NCI-H748 (cell line): ENCODE results near the gene SMARCA1.

Source experiments
- DNase-seq: peaks from one replicate; lab custom pipeline; 2025; ENCODE audit not compliant: unreplicated experiment; lab: John Stamatoyannopoulos, UW

The SMARCA1 gene

GRCh38 chrX:129531132-129531531, 7.8 kb upstream of the SMARCA1 start:
- no peak for DNase-seq

- DNase-seq: no peak
Observed at GRCh38 chrX:129530410-129530809, 7.1 kb upstream of the SMARCA1 start.

- DNase-seq: peak; percentile 45
Observed at GRCh38 chrX:129529685-129530281, 6.5 kb upstream of the SMARCA1 start.

GRCh38 chrX:129525896-129526295, 2.6 kb upstream of the SMARCA1 start:
- no peak for DNase-seq

GRCh38 chrX:129525162-129525561, 1.9 kb upstream of the SMARCA1 start:
- DNase-seq: peak; percentile 7

- no peak for DNase-seq
Observed at GRCh38 chrX:129524250-129524850, 1.1 kb upstream of the SMARCA1 start.

GRCh38 chrX:129522184-129523078, 859 bp downstream of the SMARCA1 start:
- peak; percentile 72 for DNase-seq

GRCh38 chrX:129520151-129520550, 3.1 kb downstream of the SMARCA1 start:
- no peak for DNase-seq

- DNase-seq: no peak
Observed at GRCh38 chrX:129516402-129516801, 6.9 kb downstream of the SMARCA1 start.

- DNase-seq: no peak
Observed at GRCh38 chrX:129512409-129512808, 10.9 kb downstream of the SMARCA1 start.

GRCh38 chrX:129511689-129512088, 11.6 kb downstream of the SMARCA1 start:
- DNase-seq: no peak

- DNase-seq: no peak
Observed at GRCh38 chrX:129510331-129510730, 13.0 kb downstream of the SMARCA1 start.

GRCh38 chrX:129497146-129497843, 26.0 kb downstream of the SMARCA1 start:
- DNase-seq: no peak

GRCh38 chrX:129496625-129497024, 26.7 kb downstream of the SMARCA1 start:
- no peak for DNase-seq

GRCh38 chrX:129495900-129496299, 27.4 kb downstream of the SMARCA1 start:
- DNase-seq: no peak

- DNase-seq: no peak
Observed at GRCh38 chrX:129494887-129495286, 28.4 kb downstream of the SMARCA1 start.

GRCh38 chrX:129493643-129494042, 29.6 kb downstream of the SMARCA1 start:
- no peak for DNase-seq

GRCh38 chrX:129490330-129490729, 33.0 kb downstream of the SMARCA1 start:
- no peak for DNase-seq

GRCh38 chrX:129488359-129488758, 34.9 kb downstream of the SMARCA1 start:
- DNase-seq: no peak

GRCh38 chrX:129480889-129481288, 42.4 kb downstream of the SMARCA1 start:
- DNase-seq: no peak

GRCh38 chrX:129478516-129478915, 44.8 kb downstream of the SMARCA1 start:
- DNase-seq: no peak
